ENCODE measurements around the gene ERO1A. TPM values are rescaled to one million over a fixed set of nuclear protein-coding genes. Genes with fewer than 3 reads are reported as not detected.
"Not testable (repeated sequence)": the region's sequence is repeated elsewhere in the genome, so short reads cannot be mapped to it uniquely, and the experiment has no call there.

The ERO1A gene, protein sequence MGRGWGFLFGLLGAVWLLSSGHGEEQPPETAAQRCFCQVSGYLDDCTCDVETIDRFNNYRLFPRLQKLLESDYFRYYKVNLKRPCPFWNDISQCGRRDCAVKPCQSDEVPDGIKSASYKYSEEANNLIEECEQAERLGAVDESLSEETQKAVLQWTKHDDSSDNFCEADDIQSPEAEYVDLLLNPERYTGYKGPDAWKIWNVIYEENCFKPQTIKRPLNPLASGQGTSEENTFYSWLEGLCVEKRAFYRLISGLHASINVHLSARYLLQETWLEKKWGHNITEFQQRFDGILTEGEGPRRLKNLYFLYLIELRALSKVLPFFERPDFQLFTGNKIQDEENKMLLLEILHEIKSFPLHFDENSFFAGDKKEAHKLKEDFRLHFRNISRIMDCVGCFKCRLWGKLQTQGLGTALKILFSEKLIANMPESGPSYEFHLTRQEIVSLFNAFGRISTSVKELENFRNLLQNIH
- polyA plus RNA-seq (2013, experiment 1 of 2; ENCODE audit: insufficient read length) = 53.0 TPM
- polyA plus RNA-seq (2013, experiment 2 of 2; ENCODE audit: insufficient read length) = 53.1 TPM

DNA sequence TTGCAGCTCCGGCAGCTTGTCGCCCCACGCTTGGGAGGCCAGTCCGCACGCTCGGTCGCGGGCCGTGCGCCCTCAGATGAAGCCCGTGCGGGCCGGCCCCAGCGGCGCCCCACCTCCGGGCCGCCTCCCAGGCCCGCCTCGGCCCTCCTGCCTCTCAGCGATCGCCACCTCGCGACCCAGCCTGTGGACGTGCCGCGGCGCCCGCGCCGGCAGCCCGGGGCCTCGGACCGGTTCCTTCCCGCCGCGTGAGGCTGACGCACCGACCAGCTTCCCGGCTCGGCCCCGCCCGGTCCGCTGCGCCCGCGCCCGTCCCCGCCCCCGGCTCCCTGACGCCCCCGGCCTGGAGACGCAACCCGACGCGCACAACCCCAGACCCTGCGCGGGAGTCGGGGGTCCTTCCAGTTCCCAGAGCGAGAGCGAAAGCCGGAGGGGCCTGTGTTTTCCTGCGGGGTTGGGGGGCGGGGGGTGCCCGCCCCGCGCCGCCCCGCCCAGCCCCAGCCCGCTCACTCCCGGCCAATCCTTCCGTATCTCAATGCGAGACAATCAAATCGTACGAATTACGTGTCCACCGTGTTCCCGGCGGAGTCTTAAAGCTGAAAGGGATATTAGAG is at the start of gene ERO1A:
Gene ERO1A (minus strand): TSS at position 78 of the 611 bp plus-strand sequence. CDS start 77 bp downstream, at position 1.
- DNase-seq = peak; percentile 85

DNA sequence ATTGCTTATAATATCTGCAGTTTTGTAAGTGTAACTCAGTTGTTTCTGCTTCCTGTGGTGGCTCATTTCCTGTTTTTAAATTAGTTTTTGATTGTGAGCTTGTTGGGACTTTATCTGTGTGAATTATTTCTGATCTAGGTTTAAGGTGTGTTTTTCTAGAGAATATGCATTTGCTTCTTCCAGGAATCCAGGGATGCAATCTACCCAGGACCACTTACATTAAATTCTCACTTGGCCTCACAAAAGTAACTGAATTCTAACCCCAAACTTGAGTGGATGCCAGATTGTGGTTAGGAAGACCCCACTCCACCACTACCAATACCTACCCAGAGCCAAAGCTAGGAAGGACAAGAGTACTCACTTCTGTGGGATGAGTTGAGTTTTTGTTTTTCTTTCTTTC is 46.5 kb upstream of the ERO1A start:
- no peak for DNase-seq

DNA sequence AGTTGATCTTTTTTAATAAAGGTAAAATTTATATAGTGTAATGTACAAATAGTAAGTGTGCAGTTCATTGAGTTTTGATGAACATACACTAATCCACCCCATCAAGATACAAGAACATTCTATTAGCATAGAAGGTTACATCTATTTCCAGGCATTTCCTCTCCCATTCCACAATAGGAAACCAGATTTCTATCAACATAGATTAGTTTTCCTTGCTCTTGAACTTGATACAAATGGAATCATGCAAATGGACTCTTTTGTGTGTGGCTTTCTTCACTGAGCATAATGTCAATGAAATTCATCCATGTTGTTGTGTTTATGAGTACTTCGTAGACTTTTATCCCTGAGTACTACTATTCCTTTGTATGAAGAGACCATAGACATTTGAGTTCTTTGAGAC is 45.4 kb upstream of the ERO1A start:
- DNase-seq = no peak

DNA sequence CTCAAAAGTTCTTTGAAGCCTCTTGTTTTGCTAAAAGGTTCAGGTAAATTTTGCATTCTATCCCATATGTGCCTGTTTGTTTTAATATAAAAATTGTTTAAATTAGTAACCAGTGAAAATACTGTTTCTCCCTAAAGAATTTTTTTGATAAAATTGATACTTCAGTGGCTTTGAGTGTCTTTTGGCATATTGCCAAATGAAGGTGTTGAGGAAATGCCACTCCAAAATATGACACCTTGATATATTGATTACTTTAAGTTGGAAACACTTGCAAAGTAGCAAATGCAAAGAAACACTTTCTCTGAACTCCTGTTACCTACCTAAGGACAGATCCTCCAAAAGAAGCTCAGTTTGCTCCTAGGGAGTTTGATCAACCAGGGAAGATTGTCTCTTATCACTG is 43.1 kb upstream of the ERO1A start:
- DNase-seq = no peak

DNA sequence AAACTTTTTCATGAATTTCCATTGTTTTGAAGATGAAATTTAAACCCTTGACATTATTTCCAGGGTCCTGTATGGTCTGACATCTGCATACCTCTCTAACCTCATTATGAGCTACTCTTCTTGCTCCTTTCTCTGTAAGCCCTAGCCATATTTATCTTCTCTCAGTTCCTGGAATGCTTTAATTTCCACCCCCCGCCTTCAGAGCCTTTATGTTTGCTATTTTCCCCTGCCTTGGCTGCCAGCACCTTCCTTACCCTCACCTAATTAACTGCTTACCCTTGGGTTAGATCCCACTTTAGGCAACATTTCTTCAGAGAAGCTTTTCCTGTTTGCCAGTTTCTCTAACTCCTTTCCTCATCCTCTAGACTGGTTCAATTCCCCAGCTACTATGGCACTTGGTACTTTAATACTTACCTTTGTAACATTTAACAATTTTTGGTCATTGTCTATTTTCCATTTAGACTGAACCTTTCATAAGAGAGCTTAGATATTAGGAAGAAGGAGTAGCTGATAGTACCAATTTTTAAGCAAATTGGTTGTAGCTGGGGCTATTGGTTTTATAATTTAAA is 40.6 kb upstream of the ERO1A start:
- DNase-seq = no peak

DNA sequence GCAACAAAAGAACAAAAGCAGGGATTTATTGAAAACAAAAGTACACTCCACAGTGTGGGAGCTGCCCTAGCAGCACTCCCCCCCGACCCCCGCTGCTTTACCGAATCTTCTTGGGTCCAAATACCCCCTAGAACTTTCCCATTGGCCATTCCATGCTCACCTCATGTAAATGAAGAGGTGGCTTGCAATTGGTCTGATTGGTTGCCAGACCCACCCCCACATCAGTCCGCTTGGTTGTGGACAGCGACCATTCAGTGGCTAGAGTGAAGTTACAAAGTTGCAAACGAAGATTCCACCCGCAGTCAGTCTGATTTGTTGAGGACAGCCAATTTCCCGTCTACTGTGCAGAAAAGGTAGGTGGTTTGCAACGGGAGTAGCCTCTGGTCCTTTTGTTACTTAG is 38.5 kb upstream of the ERO1A start:
- DNase-seq = no peak

DNA sequence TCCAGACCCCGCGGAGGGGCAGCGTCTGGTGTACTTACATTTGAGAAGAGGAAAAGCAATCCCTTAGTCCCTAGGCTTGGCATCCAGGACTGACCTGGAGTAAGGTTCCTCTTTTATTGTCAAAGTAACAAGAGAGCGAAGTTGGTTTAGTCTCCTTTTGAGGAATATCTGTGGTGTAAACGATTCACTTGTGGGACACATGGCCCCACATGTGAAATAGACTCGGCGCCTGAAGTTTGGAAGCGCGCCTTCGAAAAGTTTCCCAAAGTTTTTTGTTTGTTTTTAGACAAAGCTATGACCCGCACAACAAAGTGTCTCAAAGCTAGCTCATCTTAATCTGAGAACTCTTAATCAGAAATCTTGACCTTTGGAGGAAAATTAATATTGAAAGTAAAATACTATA is 35.4 kb upstream of the ERO1A start:
- no peak for DNase-seq

DNA sequence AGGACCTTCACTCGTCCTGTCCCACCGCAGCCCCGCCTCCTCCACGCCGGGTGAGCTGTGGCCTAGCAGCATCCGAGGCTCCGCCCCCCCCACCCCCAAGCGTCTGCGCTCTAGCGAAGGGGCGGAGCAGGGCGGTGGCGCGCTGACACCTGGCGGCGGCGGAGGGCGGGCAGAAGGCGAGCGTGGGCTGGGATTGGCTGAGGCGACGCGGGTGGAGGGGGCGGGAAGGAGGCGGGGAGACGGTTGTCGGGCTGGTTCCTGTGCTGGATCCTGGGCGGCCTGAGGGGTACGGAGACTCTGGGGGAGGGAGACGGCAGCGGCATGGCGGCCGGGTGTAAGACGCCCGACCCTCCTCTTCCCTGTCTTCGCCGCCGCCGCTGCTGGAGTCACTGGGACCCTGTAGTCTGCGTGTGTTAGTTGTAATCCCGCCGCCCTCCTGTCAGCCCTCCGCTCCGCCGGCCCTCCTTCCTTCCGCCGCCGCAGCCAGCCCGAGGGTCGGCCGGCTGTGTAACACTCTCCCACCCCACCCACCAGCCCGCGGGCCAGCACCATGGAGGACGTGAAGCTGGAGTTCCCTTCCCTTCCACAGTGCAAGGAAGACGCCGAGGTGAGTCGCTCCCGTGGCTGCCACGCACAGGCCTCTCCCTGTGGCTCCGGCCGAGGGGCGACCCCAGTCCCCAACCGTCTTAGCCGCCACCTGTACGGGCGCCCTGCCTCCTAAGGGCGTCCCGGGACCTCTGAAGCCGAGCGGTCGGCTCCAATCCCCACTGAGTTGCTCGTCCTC is 34.8 kb upstream of the ERO1A start, which contains the start of gene STYX:
Gene STYX (plus strand): TSS at position 242 of the 784 bp plus-strand sequence. CDS start 309 bp downstream, at position 551.
- peak; percentile 98 for DNase-seq

DNA sequence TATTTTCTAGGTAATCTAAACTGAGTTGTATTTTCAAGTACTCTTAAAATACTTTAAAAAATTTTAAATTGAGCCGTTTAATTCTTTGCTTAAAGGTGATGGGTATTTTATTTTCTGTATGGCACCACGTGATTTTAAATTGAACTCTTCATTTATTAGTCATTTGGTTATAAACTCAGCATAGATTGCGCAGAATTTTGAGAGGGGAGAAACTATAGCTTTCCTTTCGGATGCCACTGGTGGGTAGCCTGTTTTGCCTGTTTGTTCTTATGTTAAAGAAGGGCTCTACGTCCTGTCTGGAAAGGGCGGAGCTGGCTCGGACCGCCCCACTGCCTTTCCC is 34.2 kb upstream of the ERO1A start:
- no peak for DNase-seq

DNA sequence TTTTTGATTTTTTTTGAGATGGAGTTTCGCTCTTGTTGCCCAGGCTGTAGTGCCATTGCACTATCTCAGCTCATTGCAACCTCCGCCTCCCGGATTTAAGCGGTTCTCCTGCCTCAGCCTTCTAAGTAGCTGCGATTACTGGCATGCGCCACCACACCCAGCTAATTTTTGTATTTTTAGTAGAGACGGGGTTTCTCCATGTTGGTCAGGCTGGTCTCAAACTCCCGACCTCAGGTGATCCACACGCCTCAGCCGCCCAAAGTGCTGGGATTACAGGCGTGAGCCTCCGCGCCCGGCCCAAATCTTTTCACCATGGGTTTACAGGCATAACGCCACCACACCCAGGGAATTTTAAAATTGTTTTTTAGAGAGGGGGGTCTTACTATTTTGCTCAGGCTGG is 33.7 kb upstream of the ERO1A start:
- DNase-seq = not testable (repeated sequence)

DNA sequence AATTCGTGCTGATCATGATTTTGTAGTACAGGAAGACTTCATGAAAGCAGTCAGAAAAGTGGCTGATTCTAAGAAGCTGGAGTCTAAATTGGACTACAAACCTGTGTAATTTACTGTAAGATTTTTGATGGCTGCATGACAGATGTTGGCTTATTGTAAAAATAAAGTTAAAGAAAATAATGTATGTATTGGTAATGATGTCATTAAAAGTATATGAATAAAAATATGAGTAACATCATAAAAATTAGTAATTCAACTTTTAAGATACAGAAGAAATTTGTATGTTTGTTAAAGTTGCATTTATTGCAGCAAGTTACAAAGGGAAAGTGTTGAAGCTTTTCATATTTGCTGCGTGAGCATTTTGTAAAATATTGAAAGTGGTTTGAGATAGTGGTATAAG is 32.2 kb upstream of the ERO1A start:
- not testable (repeated sequence) for DNase-seq

DNA sequence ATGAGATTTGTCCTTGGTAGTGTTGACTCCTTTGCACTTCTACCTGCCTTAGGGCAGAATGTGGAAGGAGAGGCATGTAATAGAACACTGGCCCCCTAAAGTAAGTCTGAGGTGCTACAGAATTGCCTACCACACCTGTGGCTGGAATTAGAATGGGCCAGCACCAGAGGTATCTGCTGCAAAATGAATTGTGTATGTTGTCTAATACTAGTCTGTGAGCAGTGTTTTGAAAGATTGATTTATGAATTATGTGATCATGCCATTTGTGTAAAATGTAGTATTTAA is 28.9 kb upstream of the ERO1A start:
- no peak for DNase-seq

DNA sequence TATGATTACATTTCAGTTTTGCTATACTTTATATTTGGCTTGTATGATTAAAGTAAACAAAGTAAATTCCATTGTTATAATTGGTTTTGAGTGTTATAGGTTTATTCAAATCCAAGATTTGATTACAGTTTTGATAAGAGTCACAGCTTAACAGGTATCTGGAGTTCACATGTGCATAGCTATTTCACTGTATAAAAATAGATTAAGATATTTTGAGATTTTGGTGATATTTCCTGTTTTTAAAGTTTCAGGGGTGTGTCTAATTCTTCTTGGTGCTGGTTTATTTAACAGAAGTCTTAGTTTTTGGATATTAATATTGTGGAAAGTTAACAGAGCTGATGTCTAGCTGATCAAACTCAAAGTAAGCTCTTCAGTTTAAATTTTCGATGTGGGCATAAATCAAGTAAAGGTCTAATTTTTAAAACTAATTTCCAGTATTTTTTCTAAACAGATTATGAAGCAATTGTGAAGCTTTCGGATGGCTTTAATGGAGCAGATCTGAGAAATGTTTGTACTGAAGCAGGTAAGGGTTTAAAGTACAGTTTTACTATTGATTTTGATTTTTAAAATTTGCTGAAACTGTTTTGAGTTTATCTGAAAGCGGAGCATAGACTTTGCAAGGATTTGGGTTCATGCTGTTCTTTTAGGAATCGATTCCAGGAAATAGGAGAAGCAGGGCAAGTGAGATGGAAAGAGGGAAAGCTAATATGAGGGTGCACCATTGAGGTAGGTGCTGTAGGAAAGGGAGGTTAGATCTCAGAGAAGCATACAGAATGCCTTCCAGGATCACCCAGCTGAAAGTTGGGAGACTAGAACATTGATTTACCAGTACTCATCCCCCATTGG is 28.4 kb upstream of the ERO1A start:
- no peak for DNase-seq

DNA sequence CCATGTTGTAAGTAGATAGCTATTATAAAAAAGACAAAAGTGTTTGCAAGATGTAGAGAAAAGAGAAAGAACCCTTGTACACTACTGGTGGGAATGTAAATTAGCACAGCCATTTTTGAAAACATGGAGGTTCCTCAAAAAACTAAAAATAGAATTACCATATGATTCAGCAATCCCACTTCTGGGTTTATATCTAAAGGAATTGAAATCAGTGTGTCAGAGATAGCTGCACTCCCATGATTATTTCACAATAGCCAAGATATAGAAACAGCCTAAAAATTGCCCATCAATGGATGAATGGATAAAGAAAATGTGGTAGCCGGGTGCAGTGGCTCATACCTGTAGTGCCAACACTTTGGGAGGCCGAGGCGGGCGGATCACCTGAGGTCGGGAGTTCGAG is 20.8 kb upstream of the ERO1A start:
- no peak for DNase-seq

DNA sequence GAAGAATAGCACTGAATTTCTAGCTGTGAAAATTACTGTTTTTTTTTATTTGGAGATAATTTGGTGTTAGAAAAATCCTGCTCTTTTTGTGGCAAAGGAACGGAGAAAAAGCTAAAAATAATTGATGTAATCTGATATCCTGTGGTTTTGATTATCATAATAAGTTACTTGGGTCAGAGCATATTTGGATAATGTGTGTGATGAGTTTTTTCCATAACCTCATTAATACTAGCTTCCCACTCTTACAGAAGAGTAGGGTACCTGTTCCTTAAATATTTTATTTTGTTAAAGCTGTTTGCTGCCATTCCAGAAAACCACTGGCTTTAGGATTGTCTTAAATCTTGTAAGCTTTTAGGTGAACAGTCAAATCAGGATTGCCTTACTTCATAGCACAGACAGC is 16.3 kb upstream of the ERO1A start:
- peak; percentile 18 for DNase-seq

DNA sequence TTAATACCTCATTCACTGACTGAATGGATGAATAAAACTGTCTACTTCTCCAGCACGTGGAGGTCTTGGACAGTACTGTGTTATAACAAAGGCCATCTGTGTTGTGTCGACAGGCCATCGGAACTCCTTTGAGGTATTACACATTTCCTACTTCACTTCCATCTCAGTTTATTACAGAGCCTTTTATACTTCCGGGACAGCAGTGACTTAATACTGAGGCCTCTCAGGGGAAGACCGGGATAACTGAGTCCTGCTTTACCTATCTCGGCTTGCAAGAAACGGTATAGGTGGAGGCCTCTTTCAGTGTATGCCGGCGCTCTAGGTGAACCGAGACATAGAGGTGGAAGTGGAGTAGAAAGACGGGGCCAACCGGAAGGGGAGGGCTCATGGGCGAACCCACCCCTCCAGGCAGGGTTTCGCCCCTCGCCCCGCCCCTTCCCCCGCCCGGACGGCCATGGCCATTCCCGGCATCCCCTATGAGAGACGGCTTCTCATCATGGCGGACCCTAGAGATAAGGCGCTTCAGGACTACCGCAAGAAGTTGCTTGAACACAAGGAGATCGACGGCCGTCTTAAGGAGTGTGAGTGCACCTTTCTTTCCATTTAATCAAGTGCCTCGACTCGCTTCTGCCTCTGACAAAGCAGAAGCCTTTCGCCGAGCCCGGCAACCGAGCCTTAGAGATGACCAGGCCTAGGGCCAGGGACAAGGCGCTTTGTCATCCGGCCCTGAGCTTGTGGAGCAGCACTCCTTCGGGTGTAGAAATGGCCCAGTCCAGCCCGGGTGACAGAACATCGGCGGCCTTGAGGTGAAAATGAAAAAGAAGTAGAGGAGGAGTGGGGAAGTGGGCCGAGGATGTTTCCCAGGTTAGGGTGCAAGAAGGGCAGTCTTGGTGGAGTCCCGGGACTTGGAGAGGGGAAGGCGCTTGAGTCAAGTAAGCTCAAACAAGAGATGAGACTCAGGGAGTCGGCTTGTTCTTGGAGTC is 11.7 kb upstream of the ERO1A start, which contains the start of gene PSMC6:
Gene PSMC6 (plus strand): TSS at position 477 of the 983 bp plus-strand sequence. CDS start 20 bp downstream, at position 497.
- DNase-seq = peak; percentile 89

DNA sequence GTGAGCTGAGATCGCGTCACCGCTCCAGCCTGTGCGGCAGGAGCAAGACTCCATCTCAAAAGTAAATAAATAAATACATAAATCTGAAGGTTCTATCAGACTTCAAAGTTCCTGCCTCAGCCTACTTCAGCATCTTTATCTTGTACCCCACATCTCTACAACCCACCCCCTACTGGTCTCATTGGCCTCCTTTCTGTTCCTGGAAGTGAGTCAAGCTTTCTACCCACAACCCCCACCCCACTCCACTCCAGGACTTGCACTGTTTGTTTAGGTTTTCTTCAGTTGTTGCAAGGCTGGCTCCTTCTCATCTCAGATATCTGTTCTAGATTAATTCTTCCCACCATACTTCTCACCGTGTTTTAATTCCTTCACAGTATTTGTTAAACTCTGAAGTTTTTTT is 10.9 kb upstream of the ERO1A start:
- DNase-seq = peak; percentile 17

DNA sequence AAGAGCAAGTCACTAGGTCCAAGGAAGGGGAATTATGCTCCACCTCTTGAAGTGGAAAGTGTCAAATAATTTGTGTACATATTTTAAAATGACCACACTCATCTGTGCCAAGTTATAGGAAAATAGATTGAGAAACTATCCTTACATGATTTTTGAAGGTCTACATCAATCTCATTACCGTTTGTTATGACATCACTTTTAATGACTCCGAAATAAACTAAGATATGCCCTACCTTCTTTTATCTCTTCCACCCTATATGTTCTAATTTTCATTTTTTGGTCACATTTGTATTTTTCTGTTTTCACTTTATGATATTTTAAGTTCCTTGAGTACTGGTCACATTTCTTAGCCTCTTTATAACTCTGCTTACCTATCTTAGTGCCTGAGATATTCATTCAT is 8.3 kb upstream of the ERO1A start:
- no peak for DNase-seq

DNA sequence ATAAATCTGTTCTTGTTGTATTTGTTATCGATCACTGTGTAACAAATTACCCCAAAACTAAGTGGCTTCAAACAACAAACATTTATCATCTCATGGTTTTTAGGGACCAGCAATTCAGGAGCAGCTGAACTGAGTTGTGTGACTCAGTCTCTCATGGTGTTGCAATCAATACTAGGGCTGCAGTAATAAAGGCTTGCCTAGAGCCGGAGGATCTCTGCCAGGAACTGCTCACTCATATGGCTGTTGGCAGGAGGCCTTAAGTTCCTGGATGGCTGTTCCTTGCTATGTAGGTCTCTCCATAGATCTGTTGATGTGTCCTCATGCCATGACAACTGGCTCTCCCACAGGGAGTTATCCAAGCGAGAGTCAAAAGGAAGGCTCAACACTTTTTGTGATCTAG is 7.9 kb upstream of the ERO1A start:
- DNase-seq = peak; percentile 90

DNA sequence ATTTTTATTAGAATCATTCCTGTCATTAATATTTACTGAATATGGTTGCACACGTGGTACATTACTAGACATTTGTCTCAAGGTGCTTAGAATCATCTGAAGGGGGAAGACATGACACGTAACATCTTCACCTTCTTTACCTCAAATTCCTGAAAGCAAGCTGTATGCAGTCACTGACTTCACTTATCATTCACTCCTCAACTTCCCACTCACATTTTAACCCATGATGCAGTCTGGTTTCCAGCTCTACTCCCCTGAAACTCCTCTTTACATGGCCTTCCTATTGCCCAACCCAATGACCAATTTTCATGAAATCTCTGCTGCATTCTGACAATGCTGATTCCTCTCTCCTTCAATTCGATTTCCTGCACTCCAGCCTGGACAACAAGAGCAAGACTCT is 5.9 kb upstream of the ERO1A start:
- no peak for DNase-seq
